Stimulated activated CD8-positive, alpha-beta memory T cell treated with anti-CD3 and anti-CD28 coated beads, Interleukin-7, amount 100 ng/mL, for 24 hours (primary cell): ENCODE data around the gene CCDC88C.
A peak's percentile ranks its signal among the peaks of the same experiment; 100 is the strongest.

ENCODE experiments used
- DNase-seq: peaks from one replicate; pipeline ENCODE4 v3.0.0-alpha.2; 2020; ENCODE audit warnings: low read depth

The CCDC88C gene

GRCh38 chr14:91326514-91327249 is 90.9 kb downstream of the CCDC88C start:
- no peak for DNase-seq

GRCh38 chr14:91324606-91325575 is 92.7 kb downstream of the CCDC88C start:
- no peak for DNase-seq

- peak; percentile 96 for DNase-seq
These were observed 93.7 kb downstream of the CCDC88C start for GRCh38 chr14:91323671-91324605.

GRCh38 chr14:91323031-91323430 is 94.6 kb downstream of the CCDC88C start:
- no peak for DNase-seq

GRCh38 chr14:91322623-91323022 is 95.0 kb downstream of the CCDC88C start:
- no peak for DNase-seq

- DNase-seq: no peak
These were observed 96.5 kb downstream of the CCDC88C start for GRCh38 chr14:91321131-91321530.

- no peak for DNase-seq
These were observed 97.4 kb downstream of the CCDC88C start for GRCh38 chr14:91320266-91320665.

GRCh38 chr14:91318911-91319310 is 98.7 kb downstream of the CCDC88C start:
- no peak for DNase-seq

- DNase-seq: peak; percentile 51
These were observed 100.0 kb downstream of the CCDC88C start for GRCh38 chr14:91317381-91318308.

- DNase-seq: no peak
These were observed 100.9 kb downstream of the CCDC88C start for GRCh38 chr14:91316761-91317160.

GRCh38 chr14:91315844-91316267 is 101.8 kb downstream of the CCDC88C start:
- peak; percentile 59 for DNase-seq

- no peak for DNase-seq
These were observed 103.8 kb downstream of the CCDC88C start for GRCh38 chr14:91313852-91314251.

- DNase-seq: no peak
These were observed 104.3 kb downstream of the CCDC88C start for GRCh38 chr14:91313154-91313850.

GRCh38 chr14:91311284-91311662 is 106.3 kb downstream of the CCDC88C start:
- DNase-seq: no peak

- no peak for DNase-seq
These were observed 106.9 kb downstream of the CCDC88C start for GRCh38 chr14:91310606-91311283.

- no peak for DNase-seq
These were observed 107.8 kb downstream of the CCDC88C start for GRCh38 chr14:91309756-91310280.

GRCh38 chr14:91308337-91308736 is 109.3 kb downstream of the CCDC88C start:
- DNase-seq: no peak

GRCh38 chr14:91307652-91308051 is 110.0 kb downstream of the CCDC88C start:
- no peak for DNase-seq

- DNase-seq: no peak
These were observed 110.6 kb downstream of the CCDC88C start for GRCh38 chr14:91307046-91307445.
